ENCODE data around the gene HLA-DQB2.

The HLA-DQB2 gene

DNA sequence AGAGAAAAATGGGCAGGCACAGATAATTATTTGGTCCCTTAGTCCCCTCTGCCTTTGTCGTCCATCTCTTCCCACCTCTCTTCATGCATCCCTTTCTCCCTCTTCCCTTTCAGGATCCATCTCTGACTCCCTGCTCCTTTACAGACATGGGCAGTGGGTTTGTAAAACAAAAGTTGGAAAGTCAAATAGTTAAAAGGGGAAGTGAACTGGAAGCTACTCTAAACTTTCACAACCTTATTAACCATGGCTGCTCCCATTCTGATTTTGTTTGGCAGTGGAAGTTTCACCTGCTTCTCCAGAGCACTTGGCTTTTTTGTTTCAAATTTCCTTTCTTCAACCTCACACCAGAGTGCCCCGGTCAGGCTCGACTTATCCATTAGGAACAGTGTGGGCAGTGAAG lies 21.0 kb downstream of the HLA-DQB2 start:
- no peak for DNase-seq

DNA sequence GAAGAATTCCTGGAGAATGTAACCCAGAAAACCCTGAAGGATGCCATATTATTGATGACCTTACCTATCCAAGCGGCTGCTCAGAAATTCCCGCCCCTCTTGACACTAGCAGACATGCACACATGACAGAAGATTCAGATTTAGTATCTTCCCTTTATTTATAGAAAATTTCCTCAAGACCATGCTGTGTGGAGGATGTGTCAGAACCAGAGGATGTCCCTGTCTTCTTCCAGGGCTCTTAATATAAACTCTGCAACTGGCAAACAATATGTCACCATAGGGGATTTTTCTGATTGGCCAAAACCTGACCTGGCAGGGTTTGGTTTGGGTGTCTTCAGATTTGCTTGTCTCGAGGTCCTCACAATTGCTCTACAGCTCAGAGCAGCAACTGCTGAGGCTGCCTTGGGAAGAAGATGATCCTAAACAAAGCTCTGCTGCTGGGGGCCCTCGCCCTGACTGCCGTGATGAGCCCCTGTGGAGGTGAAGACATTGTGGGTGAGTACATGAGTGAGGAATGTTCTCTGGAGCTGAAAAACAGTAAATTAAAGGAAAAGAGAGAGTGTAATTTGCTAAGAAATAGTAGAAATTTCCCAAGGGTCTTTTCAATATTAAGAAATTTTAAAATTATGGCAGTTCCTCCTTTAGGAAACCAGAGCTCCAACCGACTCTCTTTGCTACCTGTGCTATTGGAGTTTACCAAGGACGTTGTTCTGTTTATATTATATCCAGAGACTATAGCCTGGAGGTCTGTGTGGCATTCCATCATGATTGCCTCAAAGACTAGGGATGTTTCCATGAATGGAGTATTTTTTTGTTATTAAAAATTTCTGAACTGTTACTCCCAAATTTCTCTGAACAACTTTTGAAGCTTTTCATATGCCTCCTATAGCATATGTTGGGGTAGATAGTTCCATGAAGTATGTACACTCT lies 22.0 kb downstream of the HLA-DQB2 start, which contains the start of gene HLA-DQA2:
Gene HLA-DQA2 (plus strand): TSS at position 361 of the 930 bp plus-strand sequence. CDS start 53 bp downstream, at position 414.
- no peak for DNase-seq

DNA sequence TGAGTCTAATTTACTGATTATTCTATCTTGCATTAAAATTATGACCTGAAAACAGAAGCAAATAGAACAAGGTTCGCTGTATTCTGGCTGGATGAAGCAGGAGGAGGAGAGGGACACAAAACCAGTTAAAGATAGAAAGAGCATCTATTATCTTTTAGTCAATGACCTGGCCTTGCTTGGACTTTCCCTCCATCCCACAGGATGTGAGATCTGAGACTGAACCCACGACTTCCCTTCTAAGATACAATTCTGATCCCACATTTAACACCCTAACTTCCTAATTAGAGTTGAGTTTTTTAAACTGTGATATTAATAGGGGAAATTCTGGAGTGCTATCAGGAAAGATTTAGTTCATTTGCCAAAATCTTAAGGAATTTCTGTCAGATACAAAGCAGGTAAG lies 25.2 kb downstream of the HLA-DQB2 start:
- no peak for DNase-seq

DNA sequence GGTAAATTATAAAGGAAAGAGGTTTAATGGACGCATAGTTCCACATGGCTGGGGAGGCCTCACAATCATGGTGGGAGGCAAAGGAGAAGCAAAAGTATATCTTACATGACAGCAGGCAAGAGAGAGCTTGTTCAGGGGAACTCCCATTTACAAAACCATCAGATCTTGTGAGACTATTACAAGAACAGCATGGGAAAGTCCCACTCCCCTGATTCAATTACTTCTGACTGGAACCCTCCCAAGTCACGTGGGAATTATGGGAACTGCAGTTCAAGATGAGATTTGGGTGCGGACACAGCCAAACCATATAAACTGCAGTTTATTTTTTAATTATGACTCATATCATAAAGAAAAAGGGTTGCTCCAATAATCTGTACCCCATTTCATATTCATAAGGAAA lies 44.5 kb downstream of the HLA-DQB2 start:
- DNase-seq, result no peak

DNA sequence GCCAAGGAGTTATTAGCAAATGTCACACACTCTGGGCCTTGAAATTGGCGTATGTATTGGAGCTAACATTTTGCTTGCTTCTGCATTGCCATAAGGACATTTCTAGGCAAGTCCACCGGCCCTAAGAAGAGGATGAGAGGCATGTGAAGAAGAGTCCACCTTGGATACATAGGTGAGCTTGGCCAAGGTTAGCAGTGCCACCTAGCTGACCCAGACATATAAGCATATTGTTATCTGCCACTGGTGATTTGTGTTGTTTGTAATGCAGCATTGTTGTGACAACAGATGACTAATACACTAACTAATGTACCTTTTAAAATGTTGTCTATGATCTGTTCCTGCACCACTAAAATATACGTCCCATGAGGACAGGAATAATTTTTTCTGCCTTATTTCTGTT lies 46.9 kb downstream of the HLA-DQB2 start:
- no peak for DNase-seq

DNA sequence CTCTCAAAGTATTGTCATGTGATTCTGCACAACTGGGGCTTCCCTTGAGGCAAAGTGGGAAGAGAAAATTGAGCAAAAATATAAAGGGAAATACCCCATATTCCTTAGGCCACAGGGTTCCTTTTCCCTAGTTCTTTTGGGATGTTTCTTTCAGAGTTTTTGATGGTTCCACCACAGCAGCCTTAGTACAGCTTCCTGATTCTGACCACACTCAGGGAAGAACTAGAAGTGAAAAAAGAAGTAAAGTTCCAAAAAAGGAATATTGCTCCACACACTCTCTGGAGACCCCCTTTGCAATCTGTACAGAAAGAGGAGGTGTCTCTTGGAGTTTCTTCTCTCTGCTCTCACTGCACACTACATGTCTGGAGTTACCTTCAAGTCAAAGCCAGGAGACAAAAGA lies 50.1 kb downstream of the HLA-DQB2 start:
- no peak for DNase-seq

DNA sequence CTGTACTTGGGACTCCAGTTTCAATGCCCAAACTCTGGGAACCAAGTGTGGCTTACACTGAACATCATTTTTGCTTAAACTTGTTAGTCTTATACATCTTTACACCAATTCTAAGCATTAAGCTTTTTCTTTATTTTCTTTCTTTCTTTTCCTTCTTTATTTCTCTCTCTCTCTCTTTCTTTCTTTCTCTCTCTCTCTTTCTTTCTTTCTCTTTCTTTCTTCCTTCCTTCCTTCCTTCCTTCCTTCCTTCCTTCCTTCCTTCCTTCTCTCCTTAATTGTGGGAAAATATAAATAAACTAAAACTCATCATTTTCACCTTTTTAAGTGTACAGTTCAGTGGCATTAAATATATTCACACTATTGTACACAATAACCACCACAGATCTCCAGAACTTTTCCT lies 53.7 kb downstream of the HLA-DQB2 start:
- no peak for DNase-seq

All from hippocampal formation (tissue), 2 donors.